Lung (tissue), 12 donors: ENCODE measurements around the gene MRTFB. TPM values are rescaled to one million over a fixed set of nuclear protein-coding genes. Genes with fewer than 3 reads are reported as not detected.

Experiments used
- ATAC-seq: fragments of 200-7000 bp; cut with Tn5 transposase; one replicate; pipeline ENCODE4 v1.9.1; 2020; ENCODE audit warnings: moderate number of reproducible peaks; ENCODE audit not compliant: insufficient read depth, low FRiP score
- DNase-seq, 3 donors: peaks; one replicate each; pipeline ENCODE4 v3.0.0-alpha.2; 2013 to 2017
- H3K27ac ChIP-seq, 2 donors: one replicate each; pipeline ENCODE4 v1.5.1; 2013; ENCODE audit warnings: mild to moderate bottlenecking in 2 of 2, moderate library complexity in 2 of 2, control low read depth in 1 of 2, inconsistent platforms in 1 of 2, low read depth in 1 of 2, low read length in 1 of 2
- H3K27me3 ChIP-seq, 3 donors: one replicate each; pipeline ENCODE4 v1.5.1; 2013; ENCODE audit warnings: low read length in 2 of 3; ENCODE audit not compliant: control insufficient read depth in 3 of 3, insufficient read depth in 3 of 3
- H3K36me3 ChIP-seq, 4 donors: one replicate each; pipeline ENCODE4 v1.5.1; 2013; ENCODE audit warnings: low read length in 4 of 4, mild to moderate bottlenecking in 1 of 4, moderate library complexity in 1 of 4; ENCODE audit not compliant: control insufficient read depth in 4 of 4, insufficient read depth in 4 of 4
- H3K4me1 ChIP-seq, 5 donors: one replicate each; pipeline ENCODE4 v1.5.1; 2013; ENCODE audit warnings: low read length in 5 of 5, mild to moderate bottlenecking in 2 of 5, moderate library complexity in 1 of 5; ENCODE audit not compliant: control insufficient read depth in 5 of 5, insufficient read depth in 5 of 5
- H3K4me3 ChIP-seq: one replicate; pipeline ENCODE4 v1.5.1; 2013; ENCODE audit warnings: mild to moderate bottlenecking, control low read depth, moderate library complexity
- H3K9ac ChIP-seq, 2 donors: one replicate each; pipeline ENCODE4 v1.5.1; 2013; ENCODE audit warnings: low read length in 2 of 2, control low read depth in 1 of 2; ENCODE audit not compliant: insufficient read depth in 1 of 2
- H3K9me3 ChIP-seq, 4 donors: one replicate each; pipeline ENCODE4 v1.5.1; 2013; ENCODE audit warnings: low read length in 3 of 4, mild to moderate bottlenecking in 1 of 4, moderate library complexity in 1 of 4; ENCODE audit not compliant: control insufficient read depth in 4 of 4, insufficient read depth in 3 of 4
- WGBS, 2 donors: extraction: QIAGEN DNeasy Blood & Tissue Kit; methylation state at CpG; one replicate each; pipeline ENCODE4 v1.1.7; 2013; 5-methylcytosine and 5-hydroxymethylcytosine counted together
- polyA plus RNA-seq, 2 donors: library from polyadenylated mRNA; stranded (reverse); fragments of 200-250 nt; gene quantifications; one replicate each; pipeline ENCODE4 v1.2.1, GENCODE V29; 2013
- total RNA-seq, 2 donors: library from RNA; depleted of rRNA in 1 of 2; stranded (reverse); fragments of >200 nt in 1 of 2; gene quantifications; one replicate each; pipeline ENCODE4 v1.2.1, GENCODE V29; 2014 to 2021
- TF ChIP-seq, protein P1 (sequence below): IDR thresholded peaks from 2 replicates; pipeline ENCODE4 v1.5.1; 2012; ENCODE audit warnings: mild to moderate bottlenecking; ENCODE audit errors: control extremely low read depth, extremely low read depth
- donor health status: control.
- donor health status: control.
- donor health status: Bipolar disorder and iron deficiency.
- donor health status: healthy.
- donor health status: DM: yes; HTN: yes; CAD: no.

MRTFB gene
- total and polyA plus RNA-seq, 4 donors, result 8.8 to 50.9 (median 27.8) TPM

DNA sequence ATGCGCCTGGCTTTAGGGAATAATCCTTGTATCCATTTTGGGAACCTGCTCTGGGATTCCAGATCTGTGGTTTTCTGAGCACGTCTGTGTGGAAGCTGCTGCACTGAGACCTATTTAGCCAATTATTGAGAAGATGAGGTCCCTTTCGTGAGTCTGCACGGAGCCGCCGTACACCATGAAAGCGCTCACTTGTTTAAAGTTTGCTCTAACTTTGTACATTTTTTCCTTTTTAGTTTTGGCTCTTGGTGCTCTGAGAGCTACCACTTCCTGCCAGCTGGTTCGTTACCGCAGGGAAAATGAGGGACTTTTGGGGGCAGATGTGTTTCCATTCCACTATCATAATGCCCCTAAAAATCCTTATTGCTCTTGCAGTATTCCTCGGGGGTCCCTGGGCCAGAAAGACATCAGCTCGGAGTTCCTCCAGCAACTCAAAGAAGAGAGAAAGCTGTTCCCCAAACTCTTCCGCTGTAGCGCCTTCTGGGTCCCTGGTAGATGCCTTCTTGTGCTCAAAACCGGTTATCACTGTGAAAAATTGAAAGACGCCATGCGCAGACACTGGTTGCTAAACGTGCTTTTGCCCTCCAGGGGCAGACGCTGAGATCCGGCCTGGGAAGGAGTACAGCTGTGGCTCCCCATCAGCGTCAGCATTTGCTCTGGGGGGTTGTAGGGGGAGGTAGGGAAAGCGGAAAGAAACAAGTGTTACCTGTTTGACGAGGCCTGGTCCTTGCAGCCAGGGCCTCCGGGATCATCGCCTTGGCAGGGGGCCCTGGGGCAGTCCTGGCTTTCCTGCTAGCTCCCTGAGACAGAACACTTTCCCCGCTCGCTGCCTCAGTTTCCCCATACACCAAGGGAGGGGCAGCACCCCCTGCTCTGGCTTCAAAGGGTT, 238.1 kb downstream of the MRTFB start:
- ATAC-seq, result no peak
- Histone ChIP-seq H3K9me3 (no peaks in the 10 kb centered on the region), H3K27me3 (peaks cover 0 to 13% (median 0%) of the 10 kb centered on the region in 3 donors), H3K4me3 (no peak overlapping the region), H3K9ac (no peak overlapping the region), H3K36me3 (no peaks in the 10 kb centered on the region), H3K4me1 (peaks cover 0 to 12% (median 5%) of the 10 kb centered on the region in 5 donors), H3K27ac (no peak overlapping the region)
- 39 to 49% methylated on average over 26 of the region's 26 CpGs for WGBS, 2 donors
- DNase-seq, result peak; percentile 54 to 70 (median 67)
- TF ChIP-seq, protein P1, sequence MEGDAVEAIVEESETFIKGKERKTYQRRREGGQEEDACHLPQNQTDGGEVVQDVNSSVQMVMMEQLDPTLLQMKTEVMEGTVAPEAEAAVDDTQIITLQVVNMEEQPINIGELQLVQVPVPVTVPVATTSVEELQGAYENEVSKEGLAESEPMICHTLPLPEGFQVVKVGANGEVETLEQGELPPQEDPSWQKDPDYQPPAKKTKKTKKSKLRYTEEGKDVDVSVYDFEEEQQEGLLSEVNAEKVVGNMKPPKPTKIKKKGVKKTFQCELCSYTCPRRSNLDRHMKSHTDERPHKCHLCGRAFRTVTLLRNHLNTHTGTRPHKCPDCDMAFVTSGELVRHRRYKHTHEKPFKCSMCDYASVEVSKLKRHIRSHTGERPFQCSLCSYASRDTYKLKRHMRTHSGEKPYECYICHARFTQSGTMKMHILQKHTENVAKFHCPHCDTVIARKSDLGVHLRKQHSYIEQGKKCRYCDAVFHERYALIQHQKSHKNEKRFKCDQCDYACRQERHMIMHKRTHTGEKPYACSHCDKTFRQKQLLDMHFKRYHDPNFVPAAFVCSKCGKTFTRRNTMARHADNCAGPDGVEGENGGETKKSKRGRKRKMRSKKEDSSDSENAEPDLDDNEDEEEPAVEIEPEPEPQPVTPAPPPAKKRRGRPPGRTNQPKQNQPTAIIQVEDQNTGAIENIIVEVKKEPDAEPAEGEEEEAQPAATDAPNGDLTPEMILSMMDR, result no peak

GRCh38 chr16:14309906-14310305, 238.8 kb downstream of the MRTFB start:
- no peaks in the 10 kb centered on the region for H3K36me3 ChIP-seq
- H3K4me3 ChIP-seq, result no peak overlapping the region
- H3K27me3 ChIP-seq, result peaks cover 0 to 8% (median 0%) of the 10 kb centered on the region in 3 donors
- 85% methylated on average over 10 of the region's 10 CpGs for WGBS, 2 donors
- H3K4me1 ChIP-seq, result peaks cover 0 to 12% (median 5%) of the 10 kb centered on the region in 5 donors
- no peak overlapping the region for H3K27ac ChIP-seq
- no peak overlapping the region for H3K9ac ChIP-seq
- TF ChIP-seq, protein P1, result no peak
- DNase-seq (no peak), ATAC-seq (no peak)
- H3K9me3 ChIP-seq, result no peaks in the 10 kb centered on the region

DNA sequence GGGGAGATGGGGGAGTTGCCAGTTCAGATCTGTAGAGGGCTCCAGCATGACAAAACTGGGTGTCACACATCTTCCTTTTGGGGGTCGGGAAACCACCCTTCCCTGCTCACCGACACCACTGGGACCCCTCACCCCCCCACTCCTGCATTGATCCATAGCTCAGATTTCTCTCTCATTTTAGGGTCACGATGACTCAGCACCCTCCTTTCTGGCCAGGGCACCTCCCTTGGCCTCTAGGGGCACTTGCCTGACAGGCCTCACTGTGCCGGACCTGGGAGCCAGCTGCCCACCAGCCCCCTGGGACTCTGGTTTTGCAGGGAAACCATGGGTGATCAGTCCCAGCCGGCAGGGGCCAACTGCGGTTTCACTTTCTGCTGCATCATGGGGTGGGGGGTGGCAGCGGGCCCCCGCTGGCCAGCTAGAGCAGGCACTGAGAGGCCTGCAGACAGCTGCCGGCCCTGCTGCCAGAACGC, 239.4 kb downstream of the MRTFB start:
- Histone ChIP-seq H3K36me3 (no peaks in the 10 kb centered on the region), H3K4me3 (no peak overlapping the region), H3K9ac (no peak overlapping the region), H3K27me3 (peaks cover 0 to 2% (median 0%) of the 10 kb centered on the region in 3 donors), H3K27ac (no peak overlapping the region), H3K9me3 (no peaks in the 10 kb centered on the region), H3K4me1 (peaks cover 0 to 12% (median 5%) of the 10 kb centered on the region in 5 donors)
- ATAC-seq (no peak), DNase-seq (peak in 2 of 3 donors; percentile 16 to 25)
- TF ChIP-seq, protein P1, result no peak
- WGBS, 2 donors, result 35 to 52% methylated on average over 10 of the region's 10 CpGs
